Measurements from ENCODE around the gene PTPRD.

Gene PTPRD

DNA sequence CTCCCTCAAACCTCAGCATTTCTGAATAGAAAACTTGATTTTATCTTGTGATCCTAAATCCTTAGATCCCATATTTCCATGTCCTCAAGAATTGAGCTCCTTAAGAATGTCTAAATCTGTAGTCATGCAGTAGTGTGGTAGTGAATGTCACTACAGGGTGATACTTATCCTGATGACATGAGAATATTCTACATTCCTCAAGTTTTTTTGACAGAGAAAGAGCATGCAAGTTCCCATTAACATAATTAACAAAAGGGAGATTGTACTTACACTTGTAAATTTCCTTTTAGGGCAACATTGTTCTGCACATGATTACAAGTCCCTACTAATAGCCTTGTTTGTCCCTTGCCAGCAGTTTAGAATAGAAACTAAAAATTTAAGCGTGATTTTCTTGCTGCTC, 352.3 kb downstream of the PTPRD start:
- no peak for DNase-seq

DNA sequence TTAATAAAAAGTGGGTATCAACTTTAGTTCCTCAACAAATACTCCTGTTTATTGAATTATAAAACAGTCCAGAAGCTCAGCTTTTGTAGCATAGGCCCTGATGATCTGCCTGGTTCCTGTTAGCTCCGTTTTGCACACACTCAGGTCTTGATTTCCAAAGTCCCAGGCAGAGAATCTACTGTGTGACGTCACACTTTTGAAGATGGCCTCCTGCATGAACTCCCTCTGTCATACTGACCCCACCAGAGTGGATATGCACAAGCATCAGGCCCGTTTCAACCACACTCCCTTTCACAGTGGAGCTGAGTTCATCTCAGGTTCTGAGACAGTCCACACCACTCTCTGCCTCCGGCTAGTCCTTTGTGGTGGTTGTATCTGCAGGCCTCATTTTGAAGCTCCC, 353.1 kb downstream of the PTPRD start:
- no peak for DNase-seq

DNA sequence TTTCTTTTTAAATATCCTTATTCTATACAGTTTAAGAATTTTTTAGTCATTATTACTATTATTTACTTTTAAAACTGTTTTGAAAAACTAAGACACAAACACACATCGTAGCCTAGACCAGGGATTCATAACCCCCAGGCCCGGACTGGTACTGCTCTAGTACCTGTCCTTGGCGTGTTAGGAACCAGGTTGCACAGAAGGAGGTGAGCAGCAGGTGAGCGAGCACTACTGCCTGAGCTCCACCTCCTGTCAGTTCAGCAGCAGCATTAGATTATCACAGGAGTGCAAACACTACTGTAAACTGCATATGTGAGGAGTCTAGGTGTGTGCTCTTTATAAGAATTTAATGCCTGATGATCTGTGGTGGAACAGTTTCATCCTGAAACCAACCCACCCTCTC, 357.0 kb downstream of the PTPRD start:
- no peak for DNase-seq

DNA sequence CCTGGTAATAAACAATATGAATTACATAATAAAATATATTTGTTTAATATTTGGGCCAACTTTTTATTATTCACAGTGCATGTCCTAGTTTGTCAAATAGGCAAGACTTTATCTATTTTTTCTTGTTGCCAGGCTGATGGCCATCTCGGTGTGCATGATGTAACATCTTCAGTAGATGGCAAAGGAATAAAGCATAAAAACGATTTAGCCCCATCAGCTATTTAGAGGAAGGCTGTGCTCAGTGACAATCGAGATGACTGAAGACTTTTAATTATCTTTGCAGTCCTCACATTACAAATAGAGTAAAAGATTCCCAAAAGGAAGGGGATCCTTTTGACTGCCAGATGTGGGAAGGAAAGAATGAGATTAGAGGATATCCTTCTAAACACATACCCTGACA, 358.5 kb downstream of the PTPRD start:
- no peak for DNase-seq

DNA sequence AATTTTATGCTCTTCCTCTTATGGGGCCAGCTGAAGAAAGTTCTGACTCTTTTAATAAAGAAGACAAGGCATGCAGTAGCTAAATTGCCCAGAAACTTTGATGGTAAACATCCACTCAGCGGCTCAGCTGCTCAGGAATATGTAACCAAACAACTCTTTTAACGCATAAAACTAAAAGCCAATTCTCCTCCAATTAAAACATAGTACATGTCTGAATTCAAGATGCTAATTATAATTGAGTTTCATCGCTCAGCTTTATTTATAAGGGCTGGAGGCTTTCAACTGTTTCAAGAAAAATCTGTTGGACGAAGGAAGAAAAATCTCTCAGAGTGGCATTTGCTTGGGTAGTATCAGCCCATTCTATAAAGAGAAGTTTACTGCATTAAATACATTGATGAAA, 359.5 kb downstream of the PTPRD start:
- no peak for DNase-seq

DNA sequence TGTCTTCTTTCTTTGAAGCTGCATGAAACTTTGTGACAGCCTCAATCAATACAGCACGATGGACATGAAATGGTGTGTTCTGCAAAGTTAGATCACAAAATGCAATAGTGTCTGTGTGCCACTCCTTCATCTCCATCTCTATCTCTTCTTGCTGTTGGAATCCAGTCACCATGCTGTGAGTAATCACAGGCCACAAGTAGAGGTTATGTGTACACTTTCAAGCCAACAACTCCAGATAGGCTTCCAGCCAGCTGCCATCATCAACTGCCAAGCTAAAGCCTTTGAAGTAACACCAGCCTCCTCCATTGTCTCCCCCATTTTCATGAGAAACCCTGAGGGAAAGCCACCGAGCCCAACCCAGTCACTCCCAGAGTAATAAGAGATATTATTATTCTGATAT, 360.6 kb downstream of the PTPRD start:
- DNase-seq, result peak; percentile 27

DNA sequence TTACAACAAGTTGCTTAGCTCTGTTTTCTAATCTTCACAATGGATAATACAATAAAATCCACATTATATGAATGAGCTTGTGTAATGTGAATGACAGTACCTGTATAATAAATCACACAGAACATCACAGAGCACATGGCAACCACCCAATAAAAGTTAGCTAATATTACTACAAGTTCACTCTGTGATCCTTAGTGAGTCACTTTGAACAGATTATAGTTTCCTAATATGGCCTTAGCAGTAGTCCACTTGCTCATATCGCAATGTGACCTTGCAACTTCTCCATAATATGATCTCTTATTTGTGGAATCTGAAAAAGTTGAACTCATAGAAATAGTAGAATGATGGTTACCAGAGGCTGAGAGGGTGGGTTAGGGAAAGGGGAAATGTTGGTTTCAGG, 361.3 kb downstream of the PTPRD start:
- DNase-seq, result peak; percentile 3

DNA sequence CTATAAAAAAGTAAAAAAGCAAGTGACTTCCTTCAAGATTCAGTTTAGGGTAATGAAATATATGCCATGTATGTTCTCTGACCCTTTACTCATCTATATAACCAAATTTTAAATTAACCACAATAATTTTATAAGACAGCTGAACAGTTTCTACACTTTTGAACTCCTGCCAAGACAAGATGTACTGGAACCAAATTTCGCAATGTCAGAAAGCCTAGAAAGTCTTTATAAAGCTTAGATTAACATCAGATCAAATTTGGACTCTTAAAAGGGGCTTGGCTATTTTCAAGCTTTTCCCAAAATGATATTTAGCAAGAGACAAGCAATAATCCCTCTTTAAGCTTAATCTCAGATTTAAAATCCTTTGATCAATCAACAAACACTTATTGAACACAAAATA, 362.6 kb downstream of the PTPRD start:
- DNase-seq, result no peak

DNA sequence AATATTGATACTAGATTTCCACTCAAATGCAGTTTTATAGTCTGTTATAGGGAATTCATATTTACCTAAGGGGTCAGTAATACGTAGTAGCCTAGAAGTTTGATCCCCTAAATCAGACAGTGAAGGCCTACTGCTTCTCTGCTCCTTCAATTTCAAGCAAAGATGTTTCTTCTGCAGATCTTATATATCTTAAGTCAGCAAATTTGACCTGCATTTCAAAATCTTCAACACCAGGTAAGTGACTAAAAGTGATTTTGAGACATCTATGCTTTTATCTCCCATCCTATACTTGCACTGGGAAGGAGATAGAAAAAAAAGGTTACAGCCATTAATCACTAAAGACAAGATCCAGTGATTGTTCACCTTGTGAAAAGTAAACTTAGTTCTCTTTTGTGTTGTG, 363.9 kb downstream of the PTPRD start:
- DNase-seq, result no peak

DNA sequence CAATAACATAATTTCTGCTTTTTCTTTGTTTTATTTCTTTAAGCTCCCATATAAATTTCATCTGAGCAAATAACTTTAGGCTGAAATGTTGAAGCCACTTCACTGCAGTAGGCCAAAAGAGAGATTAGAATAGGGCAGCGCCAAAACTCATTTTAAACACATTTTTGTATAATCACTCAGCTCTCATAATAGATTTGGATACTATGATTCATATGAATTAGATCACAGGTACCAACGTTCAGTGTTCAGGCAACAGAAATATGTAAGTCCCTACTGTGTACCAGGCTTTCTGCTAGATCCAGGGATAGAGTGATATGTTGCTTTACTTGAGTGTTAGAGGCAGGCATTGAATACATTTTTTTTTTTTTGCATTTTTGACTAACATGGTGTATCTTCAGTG, 370.5 kb downstream of the PTPRD start:
- no peak for DNase-seq

DNA sequence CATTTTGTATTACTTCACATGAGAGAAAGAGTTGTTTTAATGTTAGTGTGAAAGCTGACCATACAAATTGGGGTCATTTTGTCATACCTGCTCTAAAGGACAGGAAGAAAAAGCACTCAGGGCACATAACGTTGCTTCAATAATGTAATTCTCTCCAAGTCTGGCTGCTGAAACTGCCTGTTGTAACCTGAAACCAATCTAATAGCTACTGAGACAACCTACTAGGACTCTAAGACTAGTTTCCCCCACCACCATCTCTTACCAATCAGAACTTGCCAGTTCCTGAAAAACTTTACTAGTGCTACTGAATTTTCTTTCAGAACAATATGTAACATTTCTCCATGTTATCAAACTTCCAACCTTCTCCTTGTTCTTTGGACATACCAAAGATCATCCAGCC, 374.7 kb downstream of the PTPRD start:
- no peak for DNase-seq

DNA sequence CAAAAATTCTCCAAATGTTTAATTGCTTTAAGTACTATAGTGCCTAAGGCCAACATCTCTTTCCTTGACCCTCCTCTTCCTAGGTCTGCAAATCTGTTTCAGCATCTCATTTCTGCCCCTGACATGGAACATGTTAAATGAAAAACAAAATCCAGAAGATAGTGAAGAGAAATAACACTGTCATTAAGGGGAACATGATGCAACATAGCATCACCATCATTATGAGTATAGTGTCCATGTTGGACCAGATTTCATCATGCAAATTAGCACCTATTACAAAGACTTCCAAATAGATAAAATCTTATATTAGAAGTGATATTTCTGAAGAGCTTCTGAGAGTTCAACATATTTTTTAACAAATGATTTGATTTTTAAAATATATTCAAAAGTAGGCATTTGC, 375.2 kb downstream of the PTPRD start:
- DNase-seq, result no peak

DNA sequence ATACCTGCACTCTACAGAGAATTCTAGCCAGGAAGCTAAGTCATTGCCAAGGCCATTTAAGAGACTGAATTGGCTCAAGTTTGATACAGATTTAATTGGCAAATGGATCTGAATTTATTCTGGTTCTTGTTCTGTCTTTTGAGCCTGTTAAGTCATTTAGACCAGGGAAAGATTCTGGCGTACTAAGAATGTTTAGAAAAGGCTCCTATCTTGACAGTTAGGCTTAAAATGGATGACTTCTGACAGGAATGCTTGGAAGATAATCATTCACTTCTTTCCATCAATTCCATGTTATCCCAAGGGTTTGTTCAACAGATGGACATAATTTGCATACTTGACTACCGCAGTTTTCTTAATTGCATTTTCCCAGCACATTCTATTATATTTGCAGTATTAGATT, 376.6 kb downstream of the PTPRD start:
- DNase-seq, result no peak

DNA sequence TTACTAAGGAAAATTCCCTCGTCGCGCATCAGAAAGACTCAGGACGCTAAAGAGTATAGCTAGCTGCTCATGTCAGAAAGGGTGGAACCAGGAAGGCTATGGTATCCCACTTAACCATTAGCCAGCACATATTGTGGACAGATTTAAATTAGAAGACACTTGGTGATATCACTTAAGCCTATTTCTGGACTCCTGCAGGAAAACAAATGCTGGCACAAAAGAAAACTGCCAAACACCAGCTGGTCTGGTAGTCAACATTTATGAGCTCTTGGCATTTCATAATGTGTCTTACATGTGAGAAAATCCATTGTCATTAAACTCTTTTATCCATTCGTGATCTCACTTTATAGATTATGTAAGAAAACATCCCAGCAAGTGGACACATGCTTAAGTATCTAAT, 377.4 kb downstream of the PTPRD start:
- no peak for DNase-seq

DNA sequence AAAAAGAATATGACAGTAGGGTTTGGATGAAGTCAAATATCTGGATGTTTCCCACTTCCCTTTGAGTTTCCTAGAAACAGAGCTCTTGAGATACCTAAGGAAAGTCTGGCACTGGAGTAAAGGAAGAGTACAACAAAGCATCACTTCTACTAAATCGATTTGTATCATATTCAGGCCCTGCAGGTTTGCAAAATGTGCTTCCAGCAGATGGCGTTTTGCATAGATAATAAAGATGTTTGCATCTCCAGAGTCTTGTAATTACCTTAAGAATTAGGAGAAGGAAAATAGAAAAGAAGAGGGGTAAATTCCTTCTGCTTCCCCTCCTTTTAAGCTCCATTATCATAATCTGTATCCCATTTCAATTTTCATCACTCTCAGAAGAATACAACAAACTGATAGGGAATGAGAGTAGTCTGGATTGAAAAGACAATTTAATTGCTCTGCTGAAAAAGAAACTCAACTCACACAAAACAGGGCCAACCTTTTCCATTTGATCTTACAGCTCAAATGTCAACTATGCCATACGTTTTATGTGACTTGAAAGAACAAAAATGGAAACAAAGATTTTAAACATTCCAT, 380.4 kb downstream of the PTPRD start:
- no peak for DNase-seq

DNA sequence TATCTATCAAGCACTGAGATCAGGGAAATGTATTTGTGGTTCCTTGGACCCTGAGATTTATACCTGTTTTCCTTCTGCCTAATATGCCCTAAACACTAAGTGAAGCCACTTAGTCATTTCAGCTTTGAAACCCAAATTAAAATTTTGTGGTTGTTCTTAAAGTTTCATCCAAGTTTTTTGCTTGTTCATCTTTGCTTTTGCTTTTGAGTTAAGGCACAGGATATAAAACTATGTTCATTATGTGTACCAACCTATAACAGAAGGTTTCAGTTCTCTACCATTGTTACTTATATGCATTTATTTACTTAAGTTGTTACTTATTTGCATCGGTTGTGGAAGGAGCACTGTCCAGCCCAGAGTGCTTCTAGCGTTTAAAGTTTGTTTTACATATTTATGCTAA, 382.3 kb downstream of the PTPRD start:
- no peak for DNase-seq

DNA sequence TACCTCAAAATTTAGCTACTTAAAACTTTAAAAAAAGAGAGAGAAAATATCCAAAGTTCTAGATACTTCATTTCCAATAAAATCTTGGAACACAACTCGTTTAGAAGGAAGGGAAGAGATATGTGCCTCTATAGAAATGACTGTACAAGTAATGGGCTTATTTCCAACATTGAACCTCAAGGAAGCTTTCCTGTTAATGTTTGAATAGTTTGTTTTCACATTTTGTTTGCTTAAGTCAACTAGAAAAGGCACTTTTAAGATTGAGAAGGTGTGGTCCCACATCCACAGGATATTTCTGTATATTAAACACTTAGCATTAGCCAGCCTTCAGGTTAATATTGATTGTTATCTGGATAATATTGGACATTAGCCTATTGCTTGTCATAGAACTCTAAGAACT, 384.7 kb downstream of the PTPRD start:
- no peak for DNase-seq

DNA sequence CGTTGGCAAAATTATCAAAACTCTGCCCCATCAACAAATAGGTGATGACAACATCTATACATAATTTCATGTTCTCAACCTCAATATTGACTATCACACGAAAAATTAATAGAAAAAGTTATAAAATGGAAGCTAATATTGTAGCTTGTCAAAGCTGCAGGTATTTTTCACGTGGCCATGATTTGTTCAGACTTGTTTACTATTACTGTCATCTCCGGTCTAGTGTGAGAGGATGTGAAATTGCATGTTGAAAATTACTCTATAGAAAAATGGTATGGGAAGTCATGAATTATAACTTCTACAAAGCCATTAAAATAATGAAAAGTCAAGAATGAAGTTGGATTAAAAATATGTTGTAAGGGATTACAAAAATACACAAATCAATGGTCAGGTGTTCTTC, 385.8 kb downstream of the PTPRD start:
- no peak for DNase-seq

DNA sequence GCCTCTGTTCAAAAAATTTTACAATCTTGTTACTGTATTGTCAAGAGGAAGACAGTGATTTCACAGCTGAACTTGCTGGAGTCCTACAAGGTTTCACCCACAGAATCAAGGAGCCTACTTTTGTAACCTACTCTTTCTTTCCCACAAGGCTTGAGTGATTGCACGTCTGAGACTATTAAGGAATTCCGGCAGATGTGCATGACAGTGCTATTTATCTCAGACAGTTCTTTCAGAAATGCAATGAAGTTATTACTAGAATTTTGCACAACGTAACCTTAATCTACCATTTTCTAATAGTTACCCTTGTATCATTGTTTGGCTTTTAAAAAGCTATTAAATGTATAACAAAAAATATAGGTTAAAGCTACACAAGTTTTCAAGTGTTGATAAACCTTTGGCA, 400.1 kb downstream of the PTPRD start:
- no peak for DNase-seq

DNA sequence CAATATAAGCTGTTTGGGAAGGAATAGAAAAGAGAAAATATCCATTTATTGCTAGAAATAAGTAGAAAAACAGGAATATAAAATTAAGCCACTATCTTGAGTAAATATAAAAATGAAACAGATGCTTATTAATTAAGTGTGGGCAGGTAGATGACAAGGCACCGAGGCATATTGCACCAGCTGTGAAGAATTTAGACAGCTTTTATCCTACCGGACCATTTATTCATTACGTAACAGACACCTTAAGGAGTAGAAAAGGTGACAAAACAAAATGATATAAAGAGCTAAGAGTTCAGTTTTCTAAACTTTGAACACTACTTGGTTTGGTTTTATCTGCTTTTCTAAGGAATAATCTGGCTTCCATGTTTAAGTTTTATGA, 404.1 kb downstream of the PTPRD start:
- no peak for DNase-seq

DNA sequence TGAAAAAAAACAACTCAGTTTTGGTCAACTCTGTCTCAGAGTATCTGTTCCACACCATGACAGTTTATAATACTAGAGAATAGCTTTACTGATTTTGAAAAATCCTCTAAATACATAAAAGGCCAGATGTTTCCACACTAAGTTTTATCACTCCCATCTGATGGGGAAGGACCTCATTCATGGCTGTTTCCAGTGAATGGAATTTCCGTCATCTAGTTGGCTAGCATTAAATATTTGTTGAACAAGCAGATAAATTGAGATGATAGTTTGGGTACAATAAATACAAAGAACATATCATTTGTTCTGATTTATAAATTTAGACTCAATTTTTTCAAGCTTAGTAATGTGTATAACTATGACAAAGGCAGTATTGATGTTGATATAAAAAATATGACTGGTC, 408.5 kb downstream of the PTPRD start:
- DNase-seq, result no peak

DNA sequence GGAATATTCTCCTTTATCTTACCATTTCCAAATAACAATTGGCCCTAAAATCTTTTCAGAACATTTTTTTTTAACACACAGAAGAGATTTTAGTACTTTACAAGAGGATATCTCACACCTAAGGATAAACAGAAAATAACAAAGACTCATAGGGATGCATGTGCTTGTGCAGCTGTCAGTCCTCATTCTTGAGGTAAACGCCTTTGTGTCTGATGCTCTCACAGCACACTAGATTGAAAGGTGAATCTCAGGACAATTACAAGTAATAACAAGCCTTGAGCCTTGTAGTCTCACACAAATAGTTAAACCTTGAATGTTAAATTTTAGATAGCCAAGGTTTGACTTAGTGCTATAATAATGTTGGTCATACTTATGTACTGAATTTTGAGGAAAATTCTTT, 439.2 kb downstream of the PTPRD start:
- DNase-seq, result no peak

DNA sequence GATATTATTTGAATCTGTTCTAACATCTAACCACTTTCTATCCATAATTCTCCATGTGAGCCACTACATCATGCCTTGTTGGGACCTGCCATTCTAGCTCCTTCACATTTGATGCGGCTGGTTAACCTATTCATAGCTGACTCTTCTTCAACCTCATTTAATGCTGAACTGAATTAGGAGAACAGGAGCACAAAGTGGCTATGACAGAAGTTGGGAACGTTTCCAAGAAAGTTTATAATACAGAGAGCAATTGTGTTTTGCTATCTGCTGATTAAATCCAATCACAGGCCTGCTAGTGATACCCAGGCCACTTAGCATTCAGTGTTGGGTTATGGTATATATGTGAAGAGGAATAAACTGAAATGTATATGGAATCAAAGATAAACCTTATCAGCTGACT, 440.3 kb downstream of the PTPRD start:
- DNase-seq, result no peak

DNA sequence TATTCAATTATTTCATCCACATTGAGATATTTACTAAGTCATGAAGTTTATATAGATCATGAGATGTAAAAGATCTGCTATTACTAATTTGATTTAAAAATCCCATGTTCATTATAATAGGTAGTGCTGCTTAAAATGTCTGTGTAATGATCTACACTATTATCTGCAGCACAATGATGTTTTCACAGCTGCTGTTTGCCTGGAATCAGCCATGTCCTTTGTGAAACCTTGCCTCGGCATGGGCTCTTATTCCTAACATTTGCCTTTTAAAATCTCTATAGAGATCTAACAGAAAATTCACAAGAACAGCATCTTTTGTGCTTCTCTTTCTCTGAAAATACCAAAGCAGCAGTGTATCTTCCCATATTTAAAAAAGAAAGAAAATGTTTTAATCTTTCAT, 444.6 kb downstream of the PTPRD start:
- DNase-seq, result no peak

DNA sequence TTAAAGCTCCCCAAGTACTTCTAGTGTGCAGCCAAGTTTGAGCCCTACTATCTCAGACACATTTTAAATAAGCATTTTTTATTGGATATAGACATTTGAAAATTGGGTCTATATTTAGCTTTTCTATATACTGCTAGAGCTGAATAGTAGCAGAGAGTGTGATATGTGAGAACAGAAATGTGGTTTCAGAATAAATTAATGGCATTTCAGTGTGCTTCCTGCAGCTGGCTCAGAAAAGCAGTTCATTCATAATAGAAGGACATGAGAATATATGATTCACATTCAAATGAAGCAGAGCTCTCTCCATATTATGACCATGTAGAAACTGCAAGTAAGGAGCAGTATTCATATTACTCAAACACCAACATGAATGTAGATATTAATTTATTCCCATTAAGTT, 464.0 kb downstream of the PTPRD start:
- DNase-seq, result no peak
